ENCODE data around the gene NHLRC4. TPM values are rescaled to one million over a fixed set of nuclear protein-coding genes. Genes with fewer than 3 reads are reported as not detected.

The NHLRC4 gene, protein sequence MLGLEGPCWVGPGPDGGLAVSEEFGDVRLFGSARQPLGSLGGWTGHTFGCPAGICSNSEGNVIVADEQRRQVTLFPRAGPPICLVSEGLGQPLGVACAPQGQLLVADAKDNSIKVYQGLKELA
- total RNA-seq (2014; rRNA removed; shearing (Covaris generic)), result 0.17 TPM in 1 of 2 replicates, not detected in the other

DNA sequence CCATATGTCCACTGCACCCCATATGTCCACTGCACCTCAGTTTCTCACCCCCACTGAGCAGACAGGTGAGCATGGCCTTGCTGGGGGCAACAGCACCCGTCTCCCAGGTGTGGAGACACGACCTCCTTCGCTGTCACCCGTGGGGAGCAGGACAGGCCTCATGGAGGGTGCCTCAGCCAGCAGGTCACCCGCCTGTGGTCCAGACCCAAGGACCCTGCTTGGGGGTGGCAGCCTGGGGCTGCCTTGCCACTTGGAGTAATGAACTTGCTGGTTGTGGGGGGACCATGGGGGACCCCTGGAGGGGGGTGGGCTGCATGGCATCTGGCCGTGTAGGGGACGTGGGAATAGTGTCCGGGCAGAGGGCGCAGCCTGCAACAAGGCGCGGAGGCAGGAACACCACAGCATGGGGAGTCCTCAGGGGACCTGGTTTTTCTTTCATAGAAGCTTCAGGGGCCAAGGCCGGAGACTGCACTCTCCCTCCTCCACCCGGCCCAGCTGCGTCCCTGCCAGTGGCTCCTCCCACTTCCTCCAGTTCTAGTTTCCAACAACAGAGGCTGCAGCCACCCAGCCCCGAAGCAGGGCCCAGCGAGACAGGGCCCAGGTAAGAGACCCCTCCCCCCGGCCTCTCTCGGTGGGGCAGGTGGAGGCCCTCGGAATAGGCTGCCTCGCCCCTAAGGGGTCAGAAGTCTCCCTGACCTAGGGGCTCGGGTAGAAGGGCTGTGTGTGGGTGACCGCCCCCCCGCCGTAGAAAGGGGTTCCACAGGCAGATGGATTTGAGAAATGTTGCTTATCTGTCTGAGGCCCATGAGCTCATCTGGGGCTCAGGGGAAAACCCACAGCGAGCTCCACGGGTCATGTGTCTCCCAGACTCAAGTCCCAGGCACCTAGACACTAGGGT, at the start of gene NHLRC4:
TSS of gene NHLRC4 (plus strand) at position 531 of the 898 bp plus-strand sequence. CDS start 1,043 bp downstream, outside the sequence.
- DNase-seq (ENCODE audit: low read depth), result peak; percentile 49

DNA sequence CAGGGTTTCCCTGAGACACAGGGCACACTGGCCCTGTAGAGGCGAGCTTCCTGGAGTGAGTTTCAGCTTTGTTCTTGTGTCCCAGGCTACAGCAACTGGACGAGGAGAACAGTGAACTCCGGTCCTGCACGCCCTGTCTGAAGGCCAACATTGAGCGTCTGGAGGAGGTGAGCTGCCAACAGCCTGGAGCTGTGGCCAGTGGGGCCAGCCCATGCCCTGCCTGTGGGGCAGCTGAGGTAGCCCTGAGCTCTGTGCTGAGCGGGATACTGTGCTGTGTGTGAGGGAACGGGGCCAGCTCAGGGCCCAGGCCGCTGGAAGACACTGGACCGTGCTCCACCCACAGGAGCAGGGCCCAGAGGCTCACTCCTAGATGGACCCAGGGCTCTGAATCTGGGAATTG, 47.9 kb upstream of the NHLRC4 start:
- no peak for DNase-seq (ENCODE audit: low read depth)

DNA sequence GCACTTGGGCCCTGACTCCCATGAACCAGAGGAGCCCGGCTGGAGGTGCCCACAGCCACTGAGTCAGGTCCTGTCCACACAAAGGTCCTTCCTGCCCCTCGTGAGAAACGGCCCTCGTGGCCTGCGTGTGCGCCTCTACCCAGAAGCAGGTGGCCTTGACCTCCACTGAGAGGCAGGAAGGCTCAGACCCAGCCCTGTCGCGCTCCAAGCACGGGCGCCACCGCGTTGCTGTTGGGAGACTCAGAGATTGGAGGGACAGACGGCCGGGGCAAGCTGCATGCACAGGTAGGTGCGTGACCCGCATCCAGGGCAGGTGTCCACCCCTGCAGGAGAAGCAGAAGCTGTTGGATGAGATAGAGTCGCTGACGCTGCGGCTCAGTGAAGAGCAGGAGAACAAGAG, 47.4 kb upstream of the NHLRC4 start:
- no peak for DNase-seq (ENCODE audit: low read depth)

DNA sequence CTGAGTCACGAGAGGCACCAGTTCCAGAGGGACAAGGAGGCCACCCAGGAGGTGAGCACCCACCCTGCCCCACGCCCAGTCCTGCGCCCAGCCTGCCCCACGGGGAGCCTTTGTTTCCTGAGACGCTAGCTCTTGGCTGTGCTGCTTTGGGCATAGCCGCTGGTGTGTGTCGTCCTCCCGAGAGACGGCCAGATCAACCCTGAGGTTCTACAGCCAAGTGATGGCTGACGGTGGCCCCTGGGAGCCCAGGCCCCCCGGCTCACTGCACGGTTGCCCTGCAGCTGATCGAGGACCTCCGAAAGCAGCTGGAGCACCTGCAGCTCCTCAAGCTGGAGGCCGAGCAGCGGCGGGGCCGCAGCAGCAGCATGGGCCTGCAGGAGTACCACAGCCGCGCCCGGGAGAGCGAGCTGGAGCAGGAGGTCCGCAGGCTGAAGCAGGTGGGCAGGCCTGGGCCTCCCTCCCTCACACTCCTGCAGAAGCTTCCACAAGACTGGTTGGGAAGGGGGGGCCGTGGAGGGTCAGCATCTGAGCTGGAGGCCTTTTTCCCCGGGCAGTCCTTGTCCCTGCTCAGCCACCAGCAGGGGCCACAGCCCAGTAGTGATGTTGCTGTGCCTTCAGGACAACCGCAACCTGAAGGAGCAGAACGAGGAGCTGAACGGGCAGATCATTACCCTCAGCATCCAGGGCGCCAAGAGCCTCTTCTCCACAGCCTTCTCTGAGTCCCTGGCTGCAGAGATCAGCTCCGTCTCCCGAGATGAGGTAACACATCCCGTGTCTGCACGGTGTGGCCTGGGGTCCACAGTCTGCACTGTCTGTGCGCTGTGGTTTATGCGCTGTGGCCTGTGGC, 46.7 kb upstream of the NHLRC4 start:
- DNase-seq (ENCODE audit: low read depth), result no peak

DNA sequence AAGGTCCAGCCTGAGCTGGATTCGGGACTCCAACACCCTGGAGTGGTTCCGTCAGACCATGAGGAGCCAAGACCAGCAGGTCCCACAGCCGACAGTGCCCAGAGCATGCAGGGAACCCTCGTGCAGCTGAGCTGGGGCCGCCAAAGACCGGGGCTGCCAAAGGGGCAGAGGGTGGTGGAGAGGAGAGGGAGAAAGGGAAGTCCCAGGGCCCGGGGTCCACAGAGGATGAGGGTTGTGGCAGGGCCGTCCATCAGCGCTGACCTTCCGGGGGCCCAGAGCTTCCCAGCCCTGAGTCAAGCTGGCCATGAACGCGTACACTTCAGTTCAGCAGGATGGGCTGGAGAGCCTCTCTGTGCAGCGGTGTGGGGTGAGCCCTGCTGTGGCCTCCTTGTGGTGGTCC, 46.0 kb upstream of the NHLRC4 start:
- DNase-seq (ENCODE audit: low read depth), result no peak

DNA sequence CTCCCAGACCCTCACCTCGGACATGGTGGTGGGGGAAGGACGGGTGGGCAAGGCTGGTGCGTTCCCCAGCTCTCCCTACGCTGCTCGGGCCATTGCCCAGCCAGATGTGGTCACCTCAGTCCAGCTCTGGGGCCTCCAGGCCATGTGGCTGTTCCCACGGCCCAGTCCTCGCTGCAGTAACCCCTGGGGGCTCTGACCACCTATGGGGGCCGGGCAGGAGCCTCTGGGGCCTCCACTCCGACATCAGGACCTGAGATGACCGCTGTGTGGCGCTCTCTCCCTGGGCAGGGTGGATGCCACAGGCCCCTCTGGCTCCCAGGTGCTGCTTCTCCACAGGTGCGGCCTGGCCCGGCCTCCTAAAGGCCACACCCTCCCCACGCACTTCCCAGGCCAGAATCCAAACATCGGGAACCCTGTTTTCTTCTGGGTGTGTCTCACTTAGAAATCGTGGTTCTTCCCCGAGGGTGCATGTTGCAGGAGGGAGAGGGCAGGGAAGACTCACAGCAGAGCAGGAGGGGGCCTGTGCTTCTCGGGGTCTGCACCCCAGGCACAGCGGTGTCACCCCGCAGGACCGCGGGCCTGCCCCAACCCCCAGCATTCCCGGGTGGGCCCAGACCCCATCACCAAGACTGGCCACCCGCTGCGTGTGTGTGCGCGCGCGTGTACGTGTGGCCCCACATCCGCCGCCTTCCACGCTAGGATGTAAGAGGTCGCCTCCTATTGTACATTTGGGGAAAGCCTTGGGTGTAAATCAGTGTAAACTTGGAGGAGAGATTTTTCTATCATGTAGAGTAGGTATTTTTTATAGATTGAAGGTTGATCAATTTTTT, 45.2 kb upstream of the NHLRC4 start:
- DNase-seq (ENCODE audit: low read depth), result no peak

DNA sequence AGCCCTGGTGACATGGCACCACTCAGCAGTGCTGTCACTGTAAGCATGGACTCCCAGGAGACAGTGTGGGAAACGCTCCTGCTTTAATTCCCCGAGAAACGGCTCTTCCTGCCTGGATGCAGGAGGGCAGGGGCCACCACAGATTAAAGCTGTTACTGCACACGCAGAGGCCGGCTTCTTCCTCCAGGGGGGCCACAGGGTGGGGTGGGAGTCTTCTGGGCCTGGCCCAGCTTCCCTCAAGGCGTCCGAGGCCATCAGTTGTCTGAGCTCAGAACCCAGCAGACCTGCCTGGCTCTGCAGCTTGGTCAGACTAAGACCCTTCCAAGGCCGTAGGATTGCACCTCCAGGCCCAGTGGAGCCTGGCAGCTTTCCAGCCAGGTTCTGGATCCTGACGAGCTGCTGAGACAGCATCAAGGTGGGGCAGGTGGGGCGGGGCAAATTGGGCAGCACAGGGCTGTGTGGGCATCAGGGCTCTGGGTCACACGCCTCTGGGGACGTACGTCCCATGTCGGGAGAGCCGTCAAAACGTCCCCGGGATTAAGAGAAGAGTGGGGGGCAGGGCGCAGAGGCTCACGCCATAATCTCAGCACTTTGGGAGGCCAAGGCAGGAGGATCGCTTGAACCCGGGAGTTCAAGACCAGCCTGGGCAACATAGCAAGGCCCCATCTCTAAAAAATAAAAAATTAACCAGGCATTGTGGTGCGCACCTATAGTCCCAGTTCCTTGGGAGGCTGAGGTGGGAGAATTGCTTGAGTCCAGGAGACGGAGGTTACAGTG, 44.3 kb upstream of the NHLRC4 start:
- no peak for DNase-seq (ENCODE audit: low read depth)

DNA sequence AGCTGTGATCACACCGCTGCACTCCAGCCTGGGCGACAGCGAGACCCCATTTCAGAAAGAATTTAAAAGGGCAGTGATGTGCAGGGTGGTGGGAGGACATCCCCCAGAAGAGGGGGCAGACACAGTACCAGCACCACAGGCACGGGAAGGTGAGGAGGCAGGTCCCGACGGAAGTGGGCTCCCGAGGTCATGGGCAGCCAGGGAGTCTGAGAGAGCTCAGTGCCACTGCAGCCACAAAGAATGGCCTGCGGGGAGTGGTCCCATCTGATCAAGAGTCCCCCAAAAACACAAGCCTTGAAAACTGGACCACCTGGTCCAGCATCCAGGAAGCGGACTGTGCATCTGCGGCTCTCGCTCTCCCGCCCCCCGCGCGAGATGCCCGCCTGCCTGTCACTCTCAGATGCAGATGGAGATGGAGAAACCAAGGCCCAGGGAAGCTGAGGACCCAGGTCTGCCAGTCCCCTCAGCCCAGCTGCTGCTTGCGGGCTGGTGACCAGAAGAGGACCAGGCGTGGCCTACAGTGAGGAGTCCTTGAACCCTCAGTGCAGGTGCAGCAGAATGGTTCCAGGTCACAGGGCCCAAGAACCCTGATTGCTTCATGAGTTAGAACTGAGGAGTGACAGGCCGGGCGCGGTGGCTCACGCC, 43.6 kb upstream of the NHLRC4 start:
- DNase-seq (ENCODE audit: low read depth), result no peak

DNA sequence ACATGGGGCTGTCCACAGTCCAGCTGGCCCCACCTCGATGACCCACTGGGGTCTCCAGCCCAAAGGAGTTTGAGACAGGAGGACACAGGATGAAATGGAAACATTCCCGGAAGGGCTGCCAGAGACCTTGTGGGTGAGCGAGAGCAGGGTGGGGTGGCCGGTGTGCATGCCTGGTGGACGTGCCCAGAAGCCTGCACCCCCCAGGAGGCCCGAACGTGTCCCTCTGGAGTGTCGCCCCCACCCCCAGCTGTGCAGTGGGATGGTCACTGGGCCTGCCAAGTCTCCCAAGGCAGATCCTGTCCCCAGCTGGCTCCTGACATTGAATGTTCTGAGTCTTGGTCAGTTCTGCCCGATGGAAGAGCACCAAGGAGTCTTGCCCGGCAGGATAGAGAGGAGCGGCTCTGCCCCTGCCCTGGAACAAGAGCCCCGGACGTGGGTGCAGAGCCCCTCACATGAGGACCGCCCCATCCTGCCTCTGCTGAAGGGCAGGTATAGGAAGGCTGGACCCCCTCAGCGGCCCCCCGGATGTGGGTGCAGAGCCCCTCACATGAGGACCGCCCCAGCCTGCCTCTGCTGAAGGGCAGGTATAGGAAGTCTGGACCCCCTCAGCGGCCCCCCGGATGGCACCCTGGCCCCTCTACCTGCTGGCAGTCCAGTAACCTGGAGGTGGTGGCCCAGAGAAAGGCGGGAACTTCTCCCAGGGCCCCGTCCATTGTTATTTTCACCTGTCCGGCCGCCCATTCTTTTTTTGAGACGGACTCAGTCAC, 42.3 kb upstream of the NHLRC4 start:
- no peak for DNase-seq (ENCODE audit: low read depth)

DNA sequence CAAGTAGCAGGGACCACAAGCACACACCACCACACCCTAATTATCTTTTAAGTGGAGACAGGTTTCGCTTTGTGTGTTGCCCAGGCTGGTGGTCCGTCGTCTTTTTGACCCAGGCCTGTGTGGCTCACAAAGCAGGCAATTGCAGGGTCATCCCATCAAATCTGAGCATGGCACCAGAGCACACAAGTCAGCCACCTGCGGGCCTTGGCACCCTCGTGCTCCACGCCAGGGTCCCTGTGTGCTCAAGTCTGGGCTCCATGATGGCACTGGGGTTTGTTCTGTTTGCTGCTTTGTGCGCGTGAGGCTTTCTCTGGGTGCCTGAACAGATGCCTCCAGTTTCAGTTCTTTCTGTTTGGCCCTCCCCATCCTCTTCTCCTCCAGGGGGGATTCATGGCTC, 41.7 kb upstream of the NHLRC4 start:
- DNase-seq (ENCODE audit: low read depth), result no peak

DNA sequence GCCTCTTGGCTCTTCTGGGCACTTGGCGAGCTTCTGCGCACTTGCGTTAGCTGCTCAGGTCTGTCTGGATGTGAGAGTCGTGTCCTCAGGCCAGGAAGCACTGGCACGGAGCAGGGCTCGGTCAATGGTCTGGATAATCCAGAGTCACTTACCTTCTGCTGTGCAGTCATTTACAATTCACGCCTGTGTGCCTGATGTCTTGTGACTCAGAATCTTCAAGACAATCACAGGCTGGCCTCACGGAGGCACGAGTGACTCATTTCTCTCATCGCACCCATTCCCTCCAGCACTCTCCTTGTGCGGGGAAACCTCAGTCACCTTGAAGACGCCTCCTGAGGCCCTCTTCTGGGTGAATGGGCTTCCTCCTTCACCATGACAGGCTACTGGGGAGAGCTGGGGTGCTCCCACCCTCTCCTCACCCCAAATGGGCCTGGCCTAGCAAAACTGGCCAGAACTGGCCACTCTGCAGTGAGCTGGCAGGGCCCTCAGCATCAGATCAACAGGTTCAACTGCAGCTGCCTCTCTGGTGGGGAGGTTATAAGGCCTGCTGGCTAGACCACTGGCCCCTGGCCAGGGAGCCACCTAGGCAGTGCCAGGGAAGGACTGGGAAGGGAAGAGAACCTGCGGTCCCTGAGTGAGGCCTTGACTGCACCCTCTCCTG, 41.2 kb upstream of the NHLRC4 start:
- peak; percentile 83 for DNase-seq (ENCODE audit: low read depth)

DNA sequence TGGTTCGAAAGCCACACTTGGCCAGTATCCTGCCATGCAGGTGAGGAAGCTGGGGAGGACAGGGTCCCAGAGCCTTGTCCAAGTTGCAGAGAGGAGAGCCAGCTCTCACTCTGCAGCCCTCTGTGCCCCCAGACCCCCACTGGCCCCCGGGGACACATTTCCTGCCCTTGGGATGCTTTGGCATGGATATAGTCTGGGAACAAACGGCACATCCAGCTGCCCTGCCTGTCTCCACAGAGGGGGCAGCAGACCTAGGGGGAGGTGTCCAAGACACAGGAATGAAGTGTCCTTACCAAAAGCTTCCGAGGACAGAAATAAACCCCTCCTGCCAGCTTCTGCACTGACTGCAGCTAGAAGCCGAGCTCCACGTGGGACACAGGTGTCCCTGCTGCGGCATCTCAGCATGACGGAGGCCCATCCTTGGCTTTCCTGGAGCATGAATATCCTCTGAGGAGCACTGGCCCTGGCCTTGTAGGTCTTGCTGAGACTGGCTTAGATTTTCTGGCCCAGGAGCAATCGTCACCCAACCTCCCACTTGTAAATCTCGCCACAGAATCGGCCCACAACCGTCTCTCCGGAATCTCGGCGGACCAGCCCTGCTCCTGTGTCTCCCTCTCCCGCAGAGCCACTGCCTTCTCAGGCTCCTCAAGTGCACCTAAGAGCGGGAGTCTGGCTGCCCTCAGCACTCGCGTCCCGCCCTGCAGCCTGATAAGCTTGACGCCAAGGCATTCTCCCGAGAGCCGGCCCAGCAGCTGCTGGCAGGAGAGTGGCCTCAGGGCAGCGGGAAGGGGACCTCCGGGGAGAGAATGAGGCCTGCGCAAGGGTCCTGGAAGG, 40.4 kb upstream of the NHLRC4 start:
- DNase-seq (ENCODE audit: low read depth), result peak; percentile 49

DNA sequence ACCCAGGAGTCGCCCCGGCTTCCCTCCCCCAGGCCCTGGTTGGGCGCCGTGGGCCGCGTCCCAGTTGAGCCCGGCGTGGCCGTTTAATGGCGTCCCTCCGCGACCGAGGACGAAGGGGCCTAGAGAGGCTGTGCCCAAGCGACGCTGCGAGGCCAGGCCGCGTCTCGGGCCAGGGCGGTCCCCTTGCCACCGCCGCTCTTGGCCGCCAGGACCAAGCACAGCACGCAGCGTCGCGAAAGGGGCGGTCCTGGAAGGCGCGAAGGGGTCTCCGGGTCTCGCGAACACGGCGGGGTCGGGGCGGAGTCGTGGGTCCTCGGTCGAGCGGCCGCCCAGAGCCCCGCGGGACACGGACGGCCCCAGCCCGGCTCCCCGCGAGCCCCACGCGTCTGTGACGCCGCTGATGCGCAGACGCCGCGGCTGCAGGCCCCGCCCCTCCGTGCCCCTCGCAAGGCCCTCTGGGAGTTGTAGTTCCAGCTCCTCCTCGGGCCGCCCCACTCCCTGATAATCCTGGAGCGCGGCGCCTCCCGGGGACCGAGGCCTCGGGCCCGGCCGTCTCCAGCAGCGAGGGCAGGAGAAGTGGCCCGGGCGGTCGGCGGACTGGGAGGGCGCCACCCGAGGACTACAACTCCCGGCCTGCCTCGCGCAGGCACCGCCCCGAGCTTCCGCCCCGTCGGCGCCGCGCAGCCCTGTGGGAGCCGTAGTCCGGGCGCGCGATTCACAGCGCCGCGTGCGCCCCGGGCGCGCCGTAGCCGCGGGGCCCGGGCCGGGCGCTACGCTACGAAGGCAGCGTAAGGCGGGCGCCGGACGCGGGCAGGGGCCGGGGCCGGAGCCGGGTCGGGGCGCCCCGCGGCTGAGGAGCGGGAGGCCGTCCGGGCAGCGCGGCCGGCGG, 39.5 kb upstream of the NHLRC4 start, which contains the start of gene CAPN15:
TSS of gene CAPN15 (plus strand) at position 698 of the 889 bp plus-strand sequence. CDS start 19,127 bp downstream, outside the sequence.
- peak; percentile 87 for DNase-seq (ENCODE audit: low read depth)

DNA sequence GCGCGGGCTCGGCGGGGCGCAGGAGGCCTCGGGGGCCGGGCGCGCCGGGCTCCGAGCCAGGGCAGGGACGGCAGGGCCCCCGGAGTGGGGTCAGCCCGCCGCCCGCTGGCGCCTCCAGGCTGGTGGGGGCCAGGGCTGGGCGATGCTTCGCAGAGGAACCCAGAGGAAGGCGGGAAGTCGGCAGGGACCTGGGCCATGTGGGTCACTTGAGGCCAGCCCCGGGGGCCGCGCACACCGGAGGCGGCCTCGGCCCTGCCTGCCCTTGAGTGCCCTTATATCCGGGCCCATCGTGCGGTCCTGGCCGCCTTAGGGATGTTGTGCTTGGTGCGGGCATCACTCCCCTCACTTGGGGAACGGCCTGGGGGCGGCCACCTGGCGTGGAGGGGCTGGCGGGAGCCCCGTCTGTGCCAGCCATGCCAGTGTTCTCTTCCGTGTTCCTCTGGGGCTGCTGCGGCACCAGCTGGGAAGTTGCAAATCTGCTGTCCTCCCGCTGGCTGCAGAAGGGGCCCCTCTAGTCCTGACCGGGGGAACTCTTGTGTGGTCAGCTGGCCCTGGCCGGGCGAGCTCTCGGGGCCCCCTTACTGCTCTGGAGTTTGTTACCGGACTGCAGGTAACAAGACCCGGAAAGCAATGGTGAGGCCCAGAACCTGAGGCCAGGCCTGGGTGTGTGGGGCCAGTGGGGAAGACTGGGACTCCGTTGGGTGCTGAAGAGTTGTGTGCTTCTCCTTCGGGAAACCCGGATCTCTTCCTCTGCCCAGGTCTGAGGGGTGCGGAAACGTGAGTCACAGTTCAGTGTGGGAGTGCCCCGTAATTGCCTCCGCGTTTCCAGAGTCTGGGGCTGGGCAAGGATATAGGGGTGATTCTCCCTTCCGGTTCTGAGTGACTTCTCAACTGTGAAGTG, 38.4 kb upstream of the NHLRC4 start:
- DNase-seq (ENCODE audit: low read depth), result peak; percentile 83

DNA sequence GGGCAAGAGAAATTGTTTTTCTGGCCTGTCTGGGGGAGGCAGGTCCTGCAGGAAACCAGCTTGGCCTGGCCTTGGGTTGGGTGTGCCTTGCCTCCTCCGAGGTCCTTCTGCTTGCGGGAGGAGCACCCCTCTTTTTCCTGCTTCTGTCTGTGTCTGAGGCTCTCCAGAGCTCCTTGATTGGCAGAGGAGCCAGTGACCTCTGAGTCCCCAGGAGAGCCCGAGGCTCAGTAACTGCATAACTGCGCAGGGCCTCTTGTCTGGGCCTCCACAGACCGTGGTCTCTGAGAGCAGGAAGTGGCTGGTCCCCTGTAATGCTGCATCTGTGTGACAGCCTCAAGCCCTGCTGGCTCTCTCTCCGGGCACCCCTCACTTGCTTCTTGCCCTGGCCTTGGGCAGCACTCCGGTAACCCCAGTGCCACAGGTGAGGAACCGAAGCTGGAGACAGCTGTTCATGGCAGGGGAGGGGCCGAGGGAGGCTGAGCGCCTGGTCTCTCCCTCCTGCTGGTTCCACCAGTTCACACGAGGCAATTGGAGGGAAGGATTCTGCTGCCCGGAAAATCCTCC, 37.7 kb upstream of the NHLRC4 start:
- no peak for DNase-seq (ENCODE audit: low read depth)
